T-helper 1 cell treated with Interleukin-12 subunit alpha and Interleukin-12 subunit beta and Interleukin-4 antibody, amounts not matched to agents 30 μg/mL and 1 μg/mL, for 36 hours (primary cell): ENCODE data around the gene SOBP.

Experiments
- H3K27ac Mint-ChIP-seq: one replicate; pipeline ENCODE4 v1.8.0; 2021; ENCODE audit warnings: mild to moderate bottlenecking, mixed read lengths
- H3K27me3 Mint-ChIP-seq: one replicate; pipeline ENCODE4 v1.8.0; 2021; ENCODE audit warnings: low read depth, mixed read lengths
- H3K36me3 Mint-ChIP-seq: one replicate; pipeline ENCODE4 v1.8.0; 2021; ENCODE audit warnings: low read depth, mixed read lengths
- H3K4me1 Mint-ChIP-seq: one replicate; pipeline ENCODE4 v1.8.0; 2021; ENCODE audit warnings: low read depth, mixed read lengths
- H3K4me3 Mint-ChIP-seq: one replicate; pipeline ENCODE4 v1.8.0; 2021; ENCODE audit warnings: mild to moderate bottlenecking, moderate library complexity, mixed read lengths
- H3K9me3 Mint-ChIP-seq: one replicate; pipeline ENCODE4 v1.8.0; 2021; ENCODE audit warnings: mixed read lengths

Gene SOBP

DNA sequence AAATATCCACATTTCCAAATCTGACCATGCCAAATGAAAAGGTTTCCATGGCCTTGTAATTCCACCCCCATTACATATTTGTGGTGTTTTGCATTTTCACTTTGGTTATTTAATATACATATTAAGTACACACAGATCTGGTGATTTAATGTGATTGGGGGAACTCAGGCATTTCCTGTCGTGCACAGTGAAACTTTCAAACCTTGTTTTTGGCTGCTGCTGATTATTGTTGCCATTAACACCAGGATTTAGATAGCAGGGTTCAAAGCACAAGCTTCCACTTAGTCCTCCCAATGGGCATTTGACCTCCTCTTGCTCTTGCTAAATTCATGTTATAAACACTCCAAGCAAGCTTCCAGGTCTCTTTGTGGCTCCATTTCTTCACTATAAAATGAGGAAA is 166.5 kb downstream of the SOBP start:
- peaks cover 37% of the 10 kb centered on the region for H3K4me1 Mint-ChIP-seq
- no peaks in the 10 kb centered on the region for H3K9me3 Mint-ChIP-seq
- no peak overlapping the region for H3K27ac Mint-ChIP-seq
- H3K36me3 Mint-ChIP-seq, result no peaks in the 10 kb centered on the region
- H3K4me3 Mint-ChIP-seq, result no peak overlapping the region
- peaks cover 26% of the 10 kb centered on the region for H3K27me3 Mint-ChIP-seq

DNA sequence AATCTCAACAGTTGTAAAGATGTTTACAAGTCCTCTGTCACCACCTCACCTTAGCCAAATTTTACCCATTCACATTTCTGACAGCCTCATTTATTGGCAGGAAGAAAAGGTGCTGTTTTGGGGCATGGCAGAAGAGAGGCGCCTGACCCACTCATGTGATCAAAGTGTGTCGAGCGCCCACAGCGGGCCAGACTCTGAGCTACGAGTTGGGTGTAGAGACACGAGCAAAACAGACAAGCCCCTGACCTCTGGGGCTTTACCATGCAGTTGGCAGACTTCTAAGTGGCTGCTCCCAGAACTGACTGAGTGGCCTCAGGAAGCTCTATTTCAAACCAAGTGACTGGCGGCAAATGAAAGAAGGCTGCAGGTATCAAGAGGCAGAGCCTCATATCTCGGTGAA is 167.0 kb downstream of the SOBP start:
- Mint-ChIP-seq H3K4me1 (peaks cover 37% of the 10 kb centered on the region), H3K36me3 (no peaks in the 10 kb centered on the region), H3K27ac (no peak overlapping the region), H3K9me3 (no peaks in the 10 kb centered on the region), H3K4me3 (no peak overlapping the region), H3K27me3 (peaks cover 28% of the 10 kb centered on the region)

DNA sequence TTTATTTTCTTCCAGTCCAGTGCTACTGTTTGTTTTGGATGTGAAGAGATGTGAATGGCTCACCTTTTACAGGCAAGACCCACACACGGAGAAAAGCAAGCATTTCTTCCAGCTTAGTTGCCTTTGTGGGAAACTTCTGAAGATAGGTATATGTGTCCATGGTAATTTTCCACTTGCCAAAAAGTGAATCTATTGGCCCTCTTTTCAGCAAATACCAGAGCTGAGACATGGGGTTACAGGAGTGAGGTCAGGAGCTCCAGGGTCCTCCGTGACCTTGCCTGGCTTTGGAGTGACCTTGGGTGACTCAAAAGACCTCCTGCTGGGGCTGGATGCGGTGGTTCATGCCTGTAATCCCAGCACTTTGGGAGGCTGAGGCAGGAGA is 167.4 kb downstream of the SOBP start:
- H3K27ac Mint-ChIP-seq, result peak overlapping the region; percentile 79
- peaks cover 29% of the 10 kb centered on the region for H3K27me3 Mint-ChIP-seq
- peaks cover 37% of the 10 kb centered on the region for H3K4me1 Mint-ChIP-seq
- no peaks in the 10 kb centered on the region for H3K9me3 Mint-ChIP-seq
- peak overlapping the region; percentile 73 for H3K4me3 Mint-ChIP-seq
- no peaks in the 10 kb centered on the region for H3K36me3 Mint-ChIP-seq

DNA sequence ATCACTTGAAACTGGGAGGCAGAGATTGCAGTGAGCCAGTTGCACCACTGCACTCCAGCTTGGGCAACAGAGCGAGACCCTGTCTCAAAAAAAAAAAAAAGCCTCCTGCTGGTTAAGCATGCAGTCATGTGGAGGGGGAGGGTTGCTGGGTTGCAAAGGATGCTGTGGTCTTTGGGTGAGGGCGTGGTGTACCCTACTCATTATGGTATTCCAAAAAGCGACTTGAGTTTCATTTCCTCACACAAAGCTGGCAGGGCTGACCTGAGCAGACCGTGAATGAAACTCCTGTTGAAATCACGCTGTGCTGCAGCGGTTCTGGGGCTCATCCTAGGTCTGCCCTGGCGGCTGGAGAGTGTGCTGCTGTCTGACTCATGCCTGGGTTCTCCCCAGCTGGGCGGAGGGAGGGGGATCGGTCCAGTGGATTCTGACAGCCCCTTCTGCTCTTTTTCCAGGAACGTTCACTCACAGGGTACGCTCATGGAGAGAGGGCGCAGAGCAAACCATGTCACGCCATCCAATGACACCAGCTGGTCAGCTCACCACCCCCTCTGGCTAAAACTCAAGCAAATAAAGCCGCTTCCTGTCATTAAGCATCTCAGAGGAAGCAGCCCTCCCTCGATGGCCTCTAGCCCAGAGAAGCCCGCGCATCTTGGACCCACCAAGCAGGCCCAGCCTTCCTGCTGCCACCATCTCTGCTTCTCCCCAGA is 168.0 kb downstream of the SOBP start:
- Mint-ChIP-seq H3K27ac (peak overlapping the region; percentile 79), H3K36me3 (no peaks in the 10 kb centered on the region), H3K27me3 (peaks cover 32% of the 10 kb centered on the region), H3K9me3 (no peaks in the 10 kb centered on the region), H3K4me1 (peaks cover 37% of the 10 kb centered on the region), H3K4me3 (peak overlapping the region; percentile 73)

DNA sequence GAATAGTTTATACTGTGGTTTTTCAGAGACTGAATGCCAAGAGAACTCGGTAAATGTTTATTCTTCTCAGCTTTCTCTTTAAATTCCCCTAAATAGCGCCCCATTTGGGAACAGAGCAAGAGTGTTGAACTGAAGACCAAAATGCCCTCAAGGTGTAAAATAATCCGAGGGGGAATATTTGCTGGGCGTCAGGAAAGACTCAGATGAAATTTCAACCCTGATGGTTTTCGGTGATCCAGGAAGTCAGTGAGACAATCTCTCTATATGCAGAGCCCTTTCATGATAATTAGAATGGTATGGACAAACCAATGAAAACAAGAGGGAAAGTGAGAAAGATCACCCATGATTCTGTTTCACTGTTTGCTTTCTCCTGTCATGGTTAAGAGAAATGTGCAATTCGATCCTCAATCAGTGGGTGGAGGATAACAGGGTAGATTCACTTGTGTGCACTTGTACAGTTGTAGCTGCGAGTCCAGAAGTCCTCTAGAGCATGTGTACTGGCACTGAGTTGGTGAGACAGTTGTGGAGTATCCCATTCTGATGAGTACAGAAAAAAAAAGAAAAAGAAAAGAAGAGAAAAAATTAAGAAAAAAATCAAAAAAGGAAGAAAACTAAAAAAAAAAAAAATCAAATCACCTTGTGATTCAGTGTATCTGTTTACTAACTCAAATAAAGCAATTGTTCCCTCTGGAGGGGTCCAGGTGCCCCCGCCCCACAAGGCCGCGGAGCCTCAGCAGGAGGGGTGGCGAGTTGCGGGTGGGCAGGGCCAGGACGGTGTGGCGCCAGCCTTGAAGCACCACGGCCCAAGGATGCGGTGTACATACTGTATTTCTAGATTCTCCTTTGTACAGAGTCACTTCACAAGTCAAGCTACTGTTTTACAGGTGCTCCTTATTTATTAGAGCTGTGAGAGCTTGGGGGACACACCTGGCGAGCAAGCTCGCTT is 169.3 kb downstream of the SOBP start:
- H3K27me3 Mint-ChIP-seq, result peaks cover 26% of the 10 kb centered on the region
- H3K36me3 Mint-ChIP-seq, result no peaks in the 10 kb centered on the region
- H3K27ac Mint-ChIP-seq, result no peak overlapping the region
- H3K4me3 Mint-ChIP-seq, result no peak overlapping the region
- H3K9me3 Mint-ChIP-seq, result no peaks in the 10 kb centered on the region
- peaks cover 37% of the 10 kb centered on the region for H3K4me1 Mint-ChIP-seq

DNA sequence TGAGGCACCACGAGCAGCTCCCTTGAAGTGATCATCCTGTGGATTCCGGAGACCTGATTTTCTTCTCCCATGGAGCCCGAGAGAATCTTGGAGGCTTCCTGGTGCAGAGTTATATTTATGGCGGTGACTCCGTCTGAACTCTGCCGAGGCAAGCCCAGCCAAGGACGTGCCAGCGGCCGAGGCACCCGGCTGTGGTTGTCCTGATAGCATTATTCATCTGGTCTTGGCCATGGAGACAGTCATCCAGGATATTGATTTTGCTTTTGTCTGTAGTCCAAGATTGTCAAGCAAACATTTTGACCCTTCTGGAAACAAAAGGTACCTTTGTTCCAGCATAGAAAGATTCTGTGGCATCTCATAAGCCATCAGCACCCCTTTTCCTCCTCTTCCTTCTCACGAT is 170.9 kb downstream of the SOBP start:
- Mint-ChIP-seq H3K4me1 (peaks cover 34% of the 10 kb centered on the region), H3K27ac (no peak overlapping the region), H3K36me3 (no peaks in the 10 kb centered on the region), H3K27me3 (peaks cover 24% of the 10 kb centered on the region), H3K9me3 (no peaks in the 10 kb centered on the region), H3K4me3 (no peak overlapping the region)

DNA sequence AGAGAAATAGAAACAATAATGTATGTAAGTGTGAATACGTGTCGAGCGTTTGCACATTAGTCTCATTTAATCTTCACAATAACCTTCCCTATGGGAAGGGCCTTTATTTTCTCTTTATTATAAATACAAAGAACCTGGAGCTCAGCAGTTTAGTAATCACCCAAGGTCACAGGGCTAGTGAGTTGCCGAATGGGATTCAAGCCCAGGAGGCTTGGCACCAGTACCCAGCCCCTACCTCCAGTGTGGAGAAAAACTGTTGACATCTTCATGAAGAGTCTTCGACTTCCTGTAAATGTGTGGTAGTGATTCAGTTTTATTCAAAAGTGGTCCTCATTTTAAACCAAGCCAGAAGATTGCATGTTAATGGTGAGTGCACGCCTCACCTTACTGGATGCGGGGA is 171.4 kb downstream of the SOBP start:
- Mint-ChIP-seq H3K4me3 (no peak overlapping the region), H3K27me3 (peaks cover 24% of the 10 kb centered on the region), H3K27ac (no peak overlapping the region), H3K9me3 (no peaks in the 10 kb centered on the region), H3K36me3 (no peaks in the 10 kb centered on the region), H3K4me1 (peaks cover 31% of the 10 kb centered on the region)

DNA sequence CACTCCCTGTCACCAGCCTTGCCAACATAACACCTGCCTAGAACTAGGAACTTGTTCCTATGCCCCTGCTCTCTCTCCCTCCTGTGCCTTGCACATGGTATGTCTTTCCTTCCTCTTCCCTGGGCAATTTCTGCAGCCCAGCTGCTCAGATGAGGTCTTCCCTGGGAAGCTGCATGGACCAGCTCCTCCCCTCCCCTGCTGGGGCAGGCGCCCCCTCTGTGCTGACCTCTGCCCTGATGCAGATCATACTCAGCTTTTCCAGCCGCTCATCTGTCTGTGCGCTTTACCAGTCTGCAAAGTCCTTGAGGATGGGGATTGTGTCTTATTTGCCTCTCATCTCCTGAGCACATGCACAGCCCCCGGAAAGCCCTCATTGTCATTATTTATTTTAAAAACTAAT is 172.4 kb downstream of the SOBP start:
- Mint-ChIP-seq H3K4me1 (peaks cover 25% of the 10 kb centered on the region), H3K36me3 (no peaks in the 10 kb centered on the region), H3K27me3 (peaks cover 27% of the 10 kb centered on the region), H3K9me3 (no peaks in the 10 kb centered on the region), H3K27ac (no peak overlapping the region), H3K4me3 (no peak overlapping the region)

DNA sequence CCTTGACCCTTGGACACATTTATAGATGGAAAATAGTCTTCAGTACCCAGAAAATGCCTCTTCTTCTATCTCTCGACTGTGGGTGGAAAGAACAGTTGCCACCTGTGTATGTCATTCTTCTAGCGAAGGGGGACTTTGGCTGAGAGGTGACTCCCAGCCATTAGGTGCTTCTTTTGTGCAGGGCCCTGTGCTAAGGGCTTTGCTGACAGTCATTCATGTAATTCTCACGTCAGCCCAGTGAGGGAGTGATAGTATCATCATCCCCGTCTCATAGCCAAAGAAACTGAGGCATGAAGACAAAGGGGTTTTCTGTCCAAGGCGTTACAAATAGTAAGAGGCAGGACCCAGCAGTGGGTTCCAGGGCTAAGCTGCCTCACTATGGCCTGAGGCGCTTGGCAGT is 173.4 kb downstream of the SOBP start:
- Mint-ChIP-seq H3K36me3 (no peaks in the 10 kb centered on the region), H3K27ac (no peak overlapping the region), H3K9me3 (no peaks in the 10 kb centered on the region)

DNA sequence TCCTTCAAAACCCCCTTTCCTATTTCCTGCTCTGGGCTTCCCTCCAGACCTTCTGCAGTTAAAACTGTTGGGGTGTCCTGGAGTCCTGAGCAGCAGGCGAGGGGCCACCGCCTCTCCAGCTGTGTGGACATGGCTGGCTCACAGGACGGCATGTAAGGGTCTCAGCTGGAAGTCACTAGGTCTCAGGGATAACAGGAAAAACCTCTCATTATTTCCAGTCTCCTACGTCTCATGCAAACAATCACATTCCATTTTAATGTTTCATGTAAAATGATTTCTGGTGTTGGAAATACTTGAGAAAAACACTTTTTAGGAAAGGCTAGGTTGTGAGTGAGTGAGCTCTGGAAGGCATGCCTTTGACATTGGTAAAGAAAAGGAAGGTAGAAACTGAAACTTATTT is 175.5 kb downstream of the SOBP start:
- H3K9me3 Mint-ChIP-seq, result no peaks in the 10 kb centered on the region
- H3K27ac Mint-ChIP-seq, result no peak overlapping the region
- H3K4me1 Mint-ChIP-seq, result peaks cover 17% of the 10 kb centered on the region
- peaks cover 27% of the 10 kb centered on the region for H3K27me3 Mint-ChIP-seq
- H3K4me3 Mint-ChIP-seq, result no peak overlapping the region
- peaks cover 2% of the 10 kb centered on the region for H3K36me3 Mint-ChIP-seq

More for the DNA sequence above, 173.4 kb downstream of the SOBP start:
- H3K4me3 Mint-ChIP-seq, result no peak overlapping the region
- peaks cover 16% of the 10 kb centered on the region for H3K4me1 Mint-ChIP-seq
- H3K27me3 Mint-ChIP-seq, result peaks cover 27% of the 10 kb centered on the region

DNA sequence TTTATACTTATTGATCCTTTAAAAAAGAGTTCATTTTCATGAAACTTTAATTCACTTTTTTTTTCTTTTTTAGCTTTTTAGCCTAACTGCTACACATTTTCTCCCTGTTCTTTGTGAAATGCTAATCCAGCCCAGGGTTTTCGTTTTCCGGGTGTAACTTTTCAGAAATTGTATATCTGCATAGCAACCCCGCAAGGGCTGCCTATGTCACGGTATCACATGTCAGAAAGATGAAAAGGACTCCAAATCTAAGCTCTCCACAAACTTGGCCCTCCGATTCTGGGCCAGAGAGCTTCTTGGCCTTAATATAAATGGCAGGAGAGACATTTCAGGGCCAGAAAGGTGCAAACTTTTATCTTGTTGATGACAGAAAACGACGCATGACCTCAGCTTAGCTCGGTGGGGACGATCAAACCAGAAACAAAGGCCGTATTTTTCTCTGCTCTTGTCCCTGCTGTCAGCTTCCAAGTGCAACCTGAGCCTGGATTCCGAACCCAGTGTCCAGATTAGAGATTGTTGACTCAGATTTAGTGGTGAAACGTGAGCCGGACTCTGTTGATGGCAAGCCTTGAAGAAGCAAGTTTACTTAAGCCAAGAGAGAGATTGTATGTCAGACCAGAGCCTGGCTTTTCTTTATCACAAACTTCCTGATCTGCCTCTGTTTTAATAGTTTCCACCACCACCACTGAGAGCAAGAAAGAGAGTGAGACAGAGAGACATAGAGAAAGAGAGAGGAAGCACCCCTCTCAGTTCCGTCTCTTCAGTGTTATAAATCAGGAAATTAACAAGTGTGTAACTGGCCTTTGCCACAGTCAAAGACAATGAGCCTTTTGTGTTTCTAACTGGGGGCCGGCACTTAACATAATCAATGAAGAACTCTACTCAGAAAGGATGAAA is 176.4 kb downstream of the SOBP start:
- Mint-ChIP-seq H3K27ac (no peak overlapping the region), H3K27me3 (peaks cover 24% of the 10 kb centered on the region), H3K4me3 (no peak overlapping the region), H3K36me3 (peaks cover 2% of the 10 kb centered on the region), H3K9me3 (no peaks in the 10 kb centered on the region), H3K4me1 (peaks cover 24% of the 10 kb centered on the region)

DNA sequence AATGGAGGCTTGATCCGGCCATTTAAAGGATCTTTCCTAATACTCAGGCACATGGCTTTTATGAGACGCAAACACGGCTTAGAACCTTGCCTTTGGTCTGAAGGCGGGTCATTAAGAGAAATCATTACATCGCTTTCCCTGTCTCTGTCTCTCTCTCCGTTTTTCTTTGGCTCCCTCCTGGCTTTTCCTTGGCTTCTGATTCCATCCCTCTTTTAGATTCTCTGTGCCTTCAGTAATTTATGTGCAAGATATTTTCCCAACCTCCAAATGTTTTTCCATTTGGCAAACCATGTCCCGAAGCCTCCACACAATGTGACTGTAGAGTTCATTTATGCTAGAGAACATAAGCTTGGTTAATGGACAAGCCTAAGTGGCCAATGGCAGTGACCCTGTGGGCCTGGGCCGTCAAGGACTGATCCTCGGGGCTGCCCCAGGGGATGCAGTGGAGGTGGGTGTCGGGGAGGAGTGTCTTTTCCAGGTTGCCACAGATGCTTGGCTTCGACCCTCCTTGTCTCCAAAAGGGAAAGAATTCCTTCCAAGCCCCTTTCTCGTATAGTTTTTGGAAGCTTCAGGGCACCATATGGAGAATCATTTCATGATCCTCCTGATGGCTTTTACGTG is 177.2 kb downstream of the SOBP start:
- peaks cover 2% of the 10 kb centered on the region for H3K36me3 Mint-ChIP-seq
- H3K9me3 Mint-ChIP-seq, result no peaks in the 10 kb centered on the region
- peaks cover 31% of the 10 kb centered on the region for H3K4me1 Mint-ChIP-seq
- no peak overlapping the region for H3K4me3 Mint-ChIP-seq
- H3K27ac Mint-ChIP-seq, result no peak overlapping the region
- peaks cover 20% of the 10 kb centered on the region for H3K27me3 Mint-ChIP-seq

DNA sequence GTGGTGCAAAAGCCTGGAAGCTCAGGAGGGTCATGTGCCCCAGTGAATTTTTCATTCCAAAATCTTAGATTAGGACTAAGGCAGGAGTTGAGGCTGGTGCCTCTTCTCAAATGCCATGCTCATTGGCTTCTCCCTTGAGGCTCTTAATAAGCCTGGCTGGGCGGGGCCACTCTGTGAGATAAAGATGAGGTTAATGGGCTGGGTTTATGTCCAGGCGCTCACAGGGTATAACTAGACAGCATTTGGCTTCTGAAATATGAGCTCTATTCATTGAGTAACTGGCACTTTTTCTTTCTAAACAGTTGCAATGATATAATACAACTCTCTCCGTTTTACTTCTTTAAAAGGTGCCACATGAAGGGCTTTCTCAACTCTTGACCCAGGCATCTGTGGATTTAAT is 177.9 kb downstream of the SOBP start:
- H3K36me3 Mint-ChIP-seq, result peaks cover 2% of the 10 kb centered on the region
- peaks cover 13% of the 10 kb centered on the region for H3K27me3 Mint-ChIP-seq
- H3K4me3 Mint-ChIP-seq, result no peak overlapping the region
- H3K9me3 Mint-ChIP-seq, result no peaks in the 10 kb centered on the region
- peaks cover 31% of the 10 kb centered on the region for H3K4me1 Mint-ChIP-seq
- no peak overlapping the region for H3K27ac Mint-ChIP-seq
